ACC112 (cell line): ENCODE measurements around the gene PLEKHA5.
"Not testable (repeated sequence)": the region's sequence is repeated elsewhere in the genome, so short reads cannot be mapped to it uniquely, and the experiment has no call there.

Experiments
- H2AFZ ChIP-seq: fragments of 200-600 bp; sonication (generic); one replicate; pipeline ENCODE4 v1.6.0; 2017; ENCODE audit warnings: antibody characterized with exemption, low read length; ENCODE audit not compliant: unreplicated experiment
- H3K27ac ChIP-seq: fragments of 200-600 bp; sonication (generic); 2 replicates; pipeline ENCODE4 v1.5.1; 2014; ENCODE audit warnings: low read depth, mild to moderate bottlenecking, antibody characterized with exemption, low read length, moderate library complexity
- H3K27me3 ChIP-seq: fragments of 200-600 bp; sonication (generic); 2 replicates; pipeline ENCODE4 v1.6.1; 2014; ENCODE audit warnings: mild to moderate bottlenecking, antibody characterized with exemption, low read length, moderate library complexity, mixed read lengths; ENCODE audit not compliant: insufficient read depth
- H3K36me3 ChIP-seq: fragments of 200-600 bp; sonication (generic); 2 replicates; pipeline ENCODE4 v1.6.1; 2016; ENCODE audit warnings: mild to moderate bottlenecking, antibody characterized with exemption, low read length, moderate library complexity, mixed read lengths; ENCODE audit not compliant: insufficient read depth
- H3K4me1 ChIP-seq: fragments of 200-600 bp; sonication (generic); one replicate; pipeline ENCODE4 v1.6.1; 2016; ENCODE audit warnings: low read length, mixed read lengths; ENCODE audit not compliant: insufficient read depth, unreplicated experiment, control insufficient read depth
- H3K4me3 ChIP-seq: fragments of 200-600 bp; sonication (generic); 2 replicates; pipeline ENCODE4 v1.5.1; 2014; ENCODE audit warnings: mild to moderate bottlenecking, low read depth, low read length
- H3K79me2 ChIP-seq: fragments of 200-600 bp; sonication (generic); one replicate; pipeline ENCODE4 v1.6.0; 2016; ENCODE audit warnings: low read length; ENCODE audit not compliant: control insufficient read depth, unreplicated experiment, insufficient read depth

PLEKHA5 gene

GRCh38 chr12:19411234-19412204 lies 282.0 kb downstream of the PLEKHA5 start:
- no peak overlapping the region for H2AFZ ChIP-seq
- no peak overlapping the region for H3K27ac ChIP-seq
- no peak overlapping the region for H3K4me3 ChIP-seq
- H3K36me3 ChIP-seq: no peaks in the 10 kb centered on the region
- no peaks in the 10 kb centered on the region for H3K27me3 ChIP-seq
- H3K4me1 ChIP-seq: no peaks in the 10 kb centered on the region
- H3K79me2 ChIP-seq: no peaks in the 10 kb centered on the region

GRCh38 chr12:19412844-19413243 lies 283.3 kb downstream of the PLEKHA5 start:
- no peaks in the 10 kb centered on the region for H3K79me2 ChIP-seq
- H3K27me3 ChIP-seq: no peaks in the 10 kb centered on the region
- H3K27ac ChIP-seq: no peak overlapping the region
- no peaks in the 10 kb centered on the region for H3K4me1 ChIP-seq
- H3K4me3 ChIP-seq: no peak overlapping the region
- H2AFZ ChIP-seq: no peak overlapping the region
- H3K36me3 ChIP-seq: no peaks in the 10 kb centered on the region

GRCh38 chr12:19413582-19413981 lies 284.0 kb downstream of the PLEKHA5 start:
- H3K27me3 ChIP-seq, H3K79me2 ChIP-seq, H3K4me1 ChIP-seq, H3K36me3 ChIP-seq, H3K27ac ChIP-seq, H2AFZ ChIP-seq, H3K4me3 ChIP-seq: not testable (repeated sequence)

- H3K4me1 ChIP-seq: no peaks in the 10 kb centered on the region
- H3K27me3 ChIP-seq: no peaks in the 10 kb centered on the region
- no peak overlapping the region for H2AFZ ChIP-seq
- no peaks in the 10 kb centered on the region for H3K36me3 ChIP-seq
- no peak overlapping the region for H3K27ac ChIP-seq
- no peaks in the 10 kb centered on the region for H3K79me2 ChIP-seq
- H3K4me3 ChIP-seq: no peak overlapping the region
These were observed 286.0 kb downstream of the PLEKHA5 start for GRCh38 chr12:19415563-19415962.

- Histone ChIP-seq H2AFZ (no peak overlapping the region), H3K4me3 (no peak overlapping the region), H3K36me3 (no peaks in the 10 kb centered on the region), H3K27ac (no peak overlapping the region), H3K4me1 (no peaks in the 10 kb centered on the region), H3K27me3 (no peaks in the 10 kb centered on the region), H3K79me2 (no peaks in the 10 kb centered on the region)
These were observed 289.6 kb downstream of the PLEKHA5 start for GRCh38 chr12:19419086-19419485.

- H3K4me3 ChIP-seq: no peak overlapping the region
- no peaks in the 10 kb centered on the region for H3K4me1 ChIP-seq
- H3K36me3 ChIP-seq: no peaks in the 10 kb centered on the region
- no peak overlapping the region for H3K27ac ChIP-seq
- H3K79me2 ChIP-seq: no peaks in the 10 kb centered on the region
- no peaks in the 10 kb centered on the region for H3K27me3 ChIP-seq
- no peak overlapping the region for H2AFZ ChIP-seq
These were observed 292.2 kb downstream of the PLEKHA5 start for GRCh38 chr12:19421503-19422282.

- Histone ChIP-seq H3K36me3 (no peaks in the 10 kb centered on the region), H2AFZ (no peak overlapping the region), H3K27me3 (no peaks in the 10 kb centered on the region), H3K27ac (no peak overlapping the region), H3K4me3 (no peak overlapping the region), H3K79me2 (no peaks in the 10 kb centered on the region), H3K4me1 (no peaks in the 10 kb centered on the region)
These were observed 293.8 kb downstream of the PLEKHA5 start for GRCh38 chr12:19423166-19423930.
